ENCODE results near the gene NELFB.

Gene NELFB

GRCh38 chr9:137254624-137255447, at the start of gene NELFB:
Gene NELFB, plus strand, starts transcription at chr9:137255327.
- peak; percentile 97 for DNase-seq

GRCh38 chr9:137206602-137207001, 48.5 kb upstream of the NELFB start:
- no peak for DNase-seq

- DNase-seq: no peak
These were observed 43.6 kb upstream of the NELFB start for GRCh38 chr9:137211532-137211931.

- no peak for DNase-seq
These were observed 42.6 kb upstream of the NELFB start for GRCh38 chr9:137212520-137212919.

- no peak for DNase-seq
These were observed 41.7 kb upstream of the NELFB start for GRCh38 chr9:137213160-137214060.

GRCh38 chr9:137214620-137215019, 40.5 kb upstream of the NELFB start:
- no peak for DNase-seq

- DNase-seq: no peak
These were observed 39.7 kb upstream of the NELFB start for GRCh38 chr9:137215196-137215986.

GRCh38 chr9:137216188-137216965, 38.8 kb upstream of the NELFB start:
- no peak for DNase-seq

- DNase-seq: no peak
These were observed 37.6 kb upstream of the NELFB start for GRCh38 chr9:137217276-137218211.

GRCh38 chr9:137218212-137218753, 36.8 kb upstream of the NELFB start:
- no peak for DNase-seq

GRCh38 chr9:137218754-137219271, 36.3 kb upstream of the NELFB start:
- DNase-seq: no peak

- DNase-seq: no peak
These were observed 35.3 kb upstream of the NELFB start for GRCh38 chr9:137219757-137220316.

- no peak for DNase-seq
These were observed 34.6 kb upstream of the NELFB start for GRCh38 chr9:137220317-137221094.

GRCh38 chr9:137221095-137221505, 34.0 kb upstream of the NELFB start:
- DNase-seq: no peak

GRCh38 chr9:137221506-137222111, 33.5 kb upstream of the NELFB start:
- DNase-seq: no peak

GRCh38 chr9:137222190-137223077, 32.7 kb upstream of the NELFB start, which contains the start of gene RNF208:
Gene RNF208, minus strand, starts transcription at chr9:137222240. Its CDS starts 1,028 bp downstream, at chr9:137221212.
- DNase-seq: no peak

Measured in activated CD8-positive, alpha-beta memory T cell treated with anti-CD3 and anti-CD28 coated beads, Interleukin-2, amount 50 U/mL, for 4 hours (primary cell).